GM12874 (cell line): Measurements from ENCODE around the gene LGALS1.
A peak's percentile ranks its signal among the peaks of the same experiment; 100 is the strongest.

Experiments used
- TF ChIP-seq, protein P1 (sequence below): IDR thresholded peaks from 2 replicates; pipeline ENCODE4 v1.5.1; 2011; ENCODE audit warnings: low read depth, mild to moderate bottlenecking, control low read depth, low read length, moderate library complexity; ENCODE audit not compliant: insufficient read depth

Gene LGALS1

DNA sequence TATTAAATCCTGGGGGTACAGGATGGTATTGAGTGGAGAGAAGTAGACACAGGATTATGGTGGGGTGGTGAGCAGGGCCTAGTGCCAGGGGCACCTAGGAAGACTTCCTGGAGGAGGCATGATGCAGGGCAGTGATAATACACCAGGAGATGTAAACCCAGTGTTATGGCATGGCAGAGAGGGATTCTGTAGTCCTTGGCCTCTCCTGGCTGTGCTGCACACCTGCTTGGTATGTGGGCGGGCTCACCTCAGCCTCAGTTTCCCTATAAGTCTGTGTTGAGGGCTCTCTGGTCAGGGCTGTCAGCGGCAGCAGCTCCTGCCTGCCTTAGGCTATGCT, 14.8 kb upstream of the LGALS1 start:
- TF ChIP-seq, protein P1, sequence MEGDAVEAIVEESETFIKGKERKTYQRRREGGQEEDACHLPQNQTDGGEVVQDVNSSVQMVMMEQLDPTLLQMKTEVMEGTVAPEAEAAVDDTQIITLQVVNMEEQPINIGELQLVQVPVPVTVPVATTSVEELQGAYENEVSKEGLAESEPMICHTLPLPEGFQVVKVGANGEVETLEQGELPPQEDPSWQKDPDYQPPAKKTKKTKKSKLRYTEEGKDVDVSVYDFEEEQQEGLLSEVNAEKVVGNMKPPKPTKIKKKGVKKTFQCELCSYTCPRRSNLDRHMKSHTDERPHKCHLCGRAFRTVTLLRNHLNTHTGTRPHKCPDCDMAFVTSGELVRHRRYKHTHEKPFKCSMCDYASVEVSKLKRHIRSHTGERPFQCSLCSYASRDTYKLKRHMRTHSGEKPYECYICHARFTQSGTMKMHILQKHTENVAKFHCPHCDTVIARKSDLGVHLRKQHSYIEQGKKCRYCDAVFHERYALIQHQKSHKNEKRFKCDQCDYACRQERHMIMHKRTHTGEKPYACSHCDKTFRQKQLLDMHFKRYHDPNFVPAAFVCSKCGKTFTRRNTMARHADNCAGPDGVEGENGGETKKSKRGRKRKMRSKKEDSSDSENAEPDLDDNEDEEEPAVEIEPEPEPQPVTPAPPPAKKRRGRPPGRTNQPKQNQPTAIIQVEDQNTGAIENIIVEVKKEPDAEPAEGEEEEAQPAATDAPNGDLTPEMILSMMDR = no peak

DNA sequence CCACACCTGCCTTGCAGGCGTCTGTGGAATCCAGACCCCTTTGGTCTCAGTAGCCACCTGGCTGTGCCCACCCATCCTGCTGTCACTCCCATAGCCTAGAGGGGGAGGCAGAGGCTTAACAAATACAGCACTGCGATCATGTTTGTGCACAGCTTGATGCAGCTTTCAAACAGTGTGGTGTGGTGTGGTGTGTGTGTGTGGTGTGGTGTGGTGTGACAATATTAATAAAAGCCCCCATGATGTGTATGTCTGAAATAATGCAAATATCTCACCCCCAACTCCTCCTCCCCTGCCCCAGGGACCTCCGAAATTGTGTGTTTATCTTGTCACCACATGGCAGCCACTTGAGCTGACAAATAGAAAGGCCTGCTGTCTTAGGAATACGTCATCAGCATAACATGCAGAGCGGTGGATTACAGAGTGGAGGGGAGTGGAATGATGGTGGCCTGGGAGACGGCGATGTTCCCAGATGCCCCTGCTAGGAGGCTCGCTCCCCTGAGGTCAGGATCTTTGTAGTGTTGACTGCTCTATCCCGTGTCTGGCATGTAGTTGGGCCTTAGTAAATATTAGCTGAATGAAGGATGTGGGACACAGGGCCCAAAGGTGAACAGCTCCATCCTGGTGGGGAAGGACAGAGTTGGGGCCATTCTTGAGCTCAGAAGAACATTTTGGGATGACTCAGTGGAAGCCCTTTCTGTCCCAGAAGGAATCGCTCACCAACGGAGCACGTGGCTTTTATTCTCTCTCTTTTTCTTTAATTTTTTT, 14.1 kb upstream of the LGALS1 start:
- TF ChIP-seq, protein P1 = peak; percentile 42; the same call in 1 of the 2 replicates

DNA sequence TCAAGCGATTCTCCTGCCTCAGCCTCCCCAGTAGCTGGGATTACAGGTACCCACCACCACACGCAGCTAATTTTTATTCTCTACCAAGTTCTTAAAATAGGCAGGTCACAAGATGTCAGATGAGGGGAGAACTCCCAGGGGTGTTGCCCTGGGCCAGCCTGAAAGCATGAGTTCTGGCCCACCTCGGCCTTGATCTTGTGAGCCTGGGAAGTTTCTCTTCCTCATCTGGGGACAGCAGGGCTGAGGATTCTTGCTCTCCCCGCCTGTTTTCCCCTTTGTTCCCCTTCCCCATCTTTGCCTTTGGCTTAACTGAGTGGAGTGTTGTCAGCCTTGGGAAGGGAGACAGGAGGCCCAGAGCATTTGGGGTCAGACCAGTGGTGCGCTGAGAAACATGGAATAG, 13.4 kb upstream of the LGALS1 start:
- TF ChIP-seq, protein P1 = no peak

DNA sequence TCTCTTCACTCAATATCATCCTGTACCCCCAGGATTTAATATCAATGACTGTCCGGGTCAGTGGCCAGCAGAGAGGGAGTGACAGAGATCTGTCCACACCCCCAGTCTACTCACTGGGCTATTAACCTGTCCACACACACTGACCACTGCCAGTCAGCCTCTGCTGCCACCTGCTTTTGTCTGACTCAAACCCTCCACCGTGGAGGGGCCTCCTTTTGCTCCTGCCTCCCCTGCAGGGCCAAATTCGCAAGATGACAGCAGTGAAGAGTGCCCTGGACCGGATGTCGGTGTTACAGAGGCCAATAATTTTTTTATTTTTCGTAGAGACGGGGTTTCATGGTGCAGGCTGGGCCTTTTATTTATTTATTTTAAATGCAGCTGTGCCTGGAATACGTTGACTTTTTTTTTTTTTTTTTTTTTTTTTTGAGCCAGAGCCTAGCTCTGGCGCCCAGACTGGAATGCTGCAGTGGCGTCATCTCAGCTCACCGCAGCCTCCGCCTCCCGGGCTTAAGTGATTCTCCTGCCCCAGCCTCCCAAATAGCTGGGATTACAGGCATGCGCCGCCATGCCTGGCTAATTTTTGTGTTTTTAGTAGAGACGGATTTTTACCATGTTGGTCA, 11.8 kb upstream of the LGALS1 start:
- TF ChIP-seq, protein P1 = no peak

DNA sequence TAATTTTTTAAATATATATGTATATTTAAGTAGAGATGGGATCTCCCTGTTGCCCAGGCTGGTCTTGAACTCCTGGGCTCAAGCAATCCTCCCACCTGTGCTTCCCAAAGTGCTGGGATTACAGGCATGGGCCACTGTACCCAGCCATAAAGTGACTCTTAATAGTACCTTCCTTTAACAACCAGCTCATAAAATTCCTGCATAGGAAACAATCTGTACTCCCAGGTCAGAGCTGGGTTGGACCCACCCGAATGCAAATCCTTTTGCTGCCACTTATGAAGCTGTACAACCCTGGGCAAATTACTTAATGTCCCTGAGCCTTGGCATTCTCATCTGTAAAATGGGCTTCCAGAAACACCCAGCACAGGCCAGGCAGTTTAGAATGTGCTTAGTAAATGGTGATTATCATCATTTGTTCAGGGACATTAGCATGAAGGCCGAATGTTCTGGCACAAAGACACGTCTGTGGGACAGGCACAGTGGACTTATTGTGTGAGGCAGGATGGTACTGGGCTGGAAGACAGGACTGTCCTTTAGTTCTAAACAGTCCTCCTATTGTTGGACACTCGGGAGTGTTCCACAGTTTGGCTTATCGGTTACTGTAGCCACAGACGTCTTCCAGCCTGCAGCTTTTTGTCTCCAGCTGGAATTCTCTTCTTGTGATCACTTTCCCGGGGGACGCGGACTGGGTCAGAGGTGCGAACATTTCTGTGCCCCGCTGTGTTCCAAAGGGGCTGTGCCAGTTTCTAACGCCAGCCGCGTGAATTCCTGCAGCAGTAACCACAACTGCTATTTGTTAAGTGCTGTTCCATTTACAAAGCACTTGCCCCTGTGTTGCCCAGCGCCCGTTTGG, 11.0 kb upstream of the LGALS1 start:
- TF ChIP-seq, protein P1 = no peak

DNA sequence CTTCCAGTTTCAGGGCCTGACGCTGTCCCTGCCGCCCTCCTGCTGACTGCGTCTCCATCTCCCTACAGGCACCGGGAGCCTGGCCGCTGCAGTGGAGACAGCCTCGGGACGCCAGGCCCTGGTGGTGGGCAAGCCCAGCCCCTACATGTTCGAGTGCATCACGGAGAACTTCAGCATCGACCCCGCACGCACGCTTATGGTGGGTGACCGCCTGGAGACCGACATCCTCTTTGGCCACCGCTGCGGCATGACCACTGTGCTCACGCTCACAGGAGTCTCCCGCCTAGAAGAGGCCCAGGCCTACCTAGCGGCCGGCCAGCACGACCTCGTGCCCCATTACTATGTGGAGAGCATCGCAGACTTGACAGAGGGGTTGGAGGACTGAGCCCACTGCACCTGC, 9.9 kb upstream of the LGALS1 start:
- TF ChIP-seq, protein P1 = no peak

DNA sequence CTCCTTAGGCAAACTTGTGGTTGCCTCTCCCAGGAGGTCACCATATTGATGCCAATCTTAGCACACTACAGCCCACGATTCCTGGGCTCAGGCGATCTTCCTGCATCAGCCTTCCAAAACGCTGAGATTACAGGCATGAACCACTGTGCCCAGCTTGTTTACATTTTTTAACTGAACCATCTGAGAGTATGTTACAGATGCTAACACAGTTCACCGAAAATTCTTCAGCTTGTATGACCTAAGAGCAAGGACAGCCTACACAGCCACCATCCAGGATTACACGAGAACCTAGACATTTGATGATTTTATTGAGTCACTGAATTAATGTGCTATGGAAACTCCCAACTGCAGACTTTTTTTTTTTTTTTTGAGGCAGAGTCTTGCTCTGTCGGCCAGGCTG, 5.8 kb upstream of the LGALS1 start:
- TF ChIP-seq, protein P1 = no peak
